ENCODE results near the gene NKIRAS2. TPM values are rescaled to one million over a fixed set of nuclear protein-coding genes. Genes with fewer than 3 reads are reported as not detected.

Gene NKIRAS2
- total RNA-seq, 1 donor from 2014 or later: 28.8 TPM

GRCh38 chr17:41982026-41982760 lies 37.7 kb upstream of the NKIRAS2 start:
- no peak overlapping the region for H3K4me3 ChIP-seq
- H3K27me3 ChIP-seq: no peaks in the 10 kb centered on the region
- no peak for ATAC-seq
- H3K27ac ChIP-seq: no peak overlapping the region
- no peak for DNase-seq
- H3K36me3 ChIP-seq: peaks cover 97% of the 10 kb centered on the region
- intact Hi-C loops (cut with DNase I): no loop called here
- TF ChIP-seq CTCF (IDR thresholded peaks at IDR 0.05): no peak
- no peaks in the 10 kb centered on the region for H3K4me1 ChIP-seq
- no peaks in the 10 kb centered on the region for H3K9me3 ChIP-seq

GRCh38 chr17:41984454-41984853 lies 35.4 kb upstream of the NKIRAS2 start:
- Histone ChIP-seq H3K9me3 (no peaks in the 10 kb centered on the region), H3K4me3 (no peak overlapping the region), H3K27me3 (no peaks in the 10 kb centered on the region), H3K4me1 (no peaks in the 10 kb centered on the region), H3K36me3 (peaks cover 97% of the 10 kb centered on the region), H3K27ac (no peak overlapping the region)
- DNase-seq (no peak), ATAC-seq (no peak)
- TF ChIP-seq CTCF (IDR thresholded peaks at IDR 0.05): no peak
- intact Hi-C loops (cut with DNase I): no loop called here

- H3K27me3 ChIP-seq: no peaks in the 10 kb centered on the region
- ATAC-seq (no peak), DNase-seq (no peak)
- intact Hi-C loops (cut with DNase I): no loop called here
- no peaks in the 10 kb centered on the region for H3K4me1 ChIP-seq
- no peak overlapping the region for H3K27ac ChIP-seq
- H3K36me3 ChIP-seq: peaks cover 100% of the 10 kb centered on the region
- H3K9me3 ChIP-seq: no peaks in the 10 kb centered on the region
- TF ChIP-seq CTCF (IDR thresholded peaks at IDR 0.05): no peak
- H3K4me3 ChIP-seq: no peak overlapping the region
Observed at GRCh38 chr17:41985919-41986318, 34.0 kb upstream of the NKIRAS2 start.

GRCh38 chr17:41986634-41987033 lies 33.3 kb upstream of the NKIRAS2 start:
- H3K9me3 ChIP-seq: no peaks in the 10 kb centered on the region
- no peak overlapping the region for H3K27ac ChIP-seq
- intact Hi-C loops (cut with DNase I): no loop called here
- no peaks in the 10 kb centered on the region for H3K27me3 ChIP-seq
- no peak overlapping the region for H3K4me3 ChIP-seq
- peaks cover 100% of the 10 kb centered on the region for H3K36me3 ChIP-seq
- DNase-seq: no peak
- ATAC-seq: no peak
- H3K4me1 ChIP-seq: no peaks in the 10 kb centered on the region
- TF ChIP-seq CTCF (IDR thresholded peaks at IDR 0.05): no peak

- H3K4me1 ChIP-seq: no peaks in the 10 kb centered on the region
- intact Hi-C loops (cut with DNase I): no loop called here
- H3K36me3 ChIP-seq: peaks cover 100% of the 10 kb centered on the region
- DNase-seq (no peak), ATAC-seq (no peak)
- H3K27me3 ChIP-seq: no peaks in the 10 kb centered on the region
- no peak overlapping the region for H3K4me3 ChIP-seq
- H3K9me3 ChIP-seq: no peaks in the 10 kb centered on the region
- no peak overlapping the region for H3K27ac ChIP-seq
- TF ChIP-seq CTCF (IDR thresholded peaks at IDR 0.05): no peak
Observed at GRCh38 chr17:41987642-41988041, 32.2 kb upstream of the NKIRAS2 start.

GRCh38 chr17:41988418-41988817 lies 31.5 kb upstream of the NKIRAS2 start:
- DNase-seq: no peak
- H3K4me1 ChIP-seq: no peaks in the 10 kb centered on the region
- H3K4me3 ChIP-seq: no peak overlapping the region
- no peak overlapping the region for H3K27ac ChIP-seq
- peaks cover 100% of the 10 kb centered on the region for H3K36me3 ChIP-seq
- ATAC-seq: no peak
- no peaks in the 10 kb centered on the region for H3K9me3 ChIP-seq
- no peak for TF ChIP-seq CTCF (IDR thresholded peaks at IDR 0.05)
- intact Hi-C loops (cut with DNase I): no loop called here
- no peaks in the 10 kb centered on the region for H3K27me3 ChIP-seq
